ENCODE measurements around the gene SCGN. TPM values are rescaled to one million over a fixed set of nuclear protein-coding genes. Genes with fewer than 3 reads are reported as not detected.
A peak's percentile ranks its signal among the peaks of the same experiment; 100 is the strongest.

Gene SCGN
- total RNA-seq = 0.90 TPM
- 2.1 TPM for polyA plus RNA-seq
- long read RNA-seq, donor 1 = 0 reads
- long read RNA-seq, donor 2 = 0 reads
- long read RNA-seq, donor 3, partial matches to known transcripts = 0 of 1 reads
- long read RNA-seq, donor 3, other reads (novel, unspliced or antisense) = 0 of 1 reads
- long read RNA-seq, donor 4 = 0 reads
- long read RNA-seq, donor 5 = 0 reads
- long read RNA-seq, donor 6 = 0 reads
- long read RNA-seq, donor 7 = 0 reads
- long read RNA-seq, donor 8 = 0 reads
- long read RNA-seq, donor 9 = 0 reads
- long read RNA-seq, donor 10 = 0 reads

GRCh38 chr6:25652007-25652515, at the start of gene SCGN:
TSS of gene SCGN (plus strand) at chr6:25652215. CDS start at chr6:25652404, 189 bp downstream.
- DNase-seq (ENCODE audit: low read depth in 6 of 9, low spot score in 9 of 9) = peak in 8 of 9 donors; percentile 19 to 72 (median 45)
- H3K4me3 ChIP-seq (ENCODE audit: low read length in 2 of 2) = no peak within 1 kb of the TSS
- H3K27me3 ChIP-seq (ENCODE audit: control insufficient read depth in 2 of 2, insufficient read depth in 1 of 2, low read length in 1 of 2) = peaks cover 7 to 20% of the 10 kb centered on the region in 2 donors
- no peak within 1 kb of the TSS for H3K27ac ChIP-seq (ENCODE audit: low read depth in 1 of 2, low read length in 1 of 2)
- no peaks in the 10 kb centered on the region for H3K36me3 ChIP-seq (ENCODE audit: control insufficient read depth in 2 of 2, insufficient read depth in 2 of 2, low read length in 1 of 2)
- 7% methylated on average over 35 of the region's 35 CpGs for WGBS
- no peaks in the 10 kb centered on the region for H3K9me3 ChIP-seq (ENCODE audit: control insufficient read depth in 2 of 2, insufficient read depth in 1 of 2, low read length in 1 of 2)
- H3K4me1 ChIP-seq (ENCODE audit: control insufficient read depth in 2 of 2, insufficient read depth in 2 of 2, low read length in 2 of 2) = no peaks in the 10 kb centered on the region

- H3K27me3 ChIP-seq (ENCODE audit: control insufficient read depth in 2 of 2, insufficient read depth in 1 of 2, low read length in 1 of 2) = no peaks in the 10 kb centered on the region
- H3K4me3 ChIP-seq (ENCODE audit: low read length in 2 of 2) = no peak overlapping the region
- H3K4me1 ChIP-seq (ENCODE audit: control insufficient read depth in 2 of 2, insufficient read depth in 2 of 2, low read length in 2 of 2) = peaks cover 0 to 10% of the 10 kb centered on the region in 2 donors
- 98% methylated on average over 1 of the region's 1 CpG for WGBS
- no peak overlapping the region for H3K27ac ChIP-seq (ENCODE audit: low read depth in 1 of 2, low read length in 1 of 2)
- H3K9me3 ChIP-seq (ENCODE audit: control insufficient read depth in 2 of 2, insufficient read depth in 1 of 2, low read length in 1 of 2) = no peaks in the 10 kb centered on the region
- no peak for DNase-seq (ENCODE audit: low read depth in 6 of 9, low spot score in 9 of 9)
- H3K36me3 ChIP-seq (ENCODE audit: control insufficient read depth in 2 of 2, insufficient read depth in 2 of 2, low read length in 1 of 2) = peaks cover 21% of the 10 kb centered on the region in 2 donors
Measured at GRCh38 chr6:25602674-25602982, 49.4 kb upstream of the SCGN start.

GRCh38 chr6:25603251-25603650, 48.8 kb upstream of the SCGN start:
- peaks cover 21% of the 10 kb centered on the region in 2 donors for H3K36me3 ChIP-seq (ENCODE audit: control insufficient read depth in 2 of 2, insufficient read depth in 2 of 2, low read length in 1 of 2)
- WGBS = 100% methylated on average over 1 of the region's 1 CpG
- H3K4me1 ChIP-seq (ENCODE audit: control insufficient read depth in 2 of 2, insufficient read depth in 2 of 2, low read length in 2 of 2) = peaks cover 0 to 10% of the 10 kb centered on the region in 2 donors
- H3K27ac ChIP-seq (ENCODE audit: low read depth in 1 of 2, low read length in 1 of 2) = no peak overlapping the region
- H3K9me3 ChIP-seq (ENCODE audit: control insufficient read depth in 2 of 2, insufficient read depth in 1 of 2, low read length in 1 of 2) = no peaks in the 10 kb centered on the region
- H3K27me3 ChIP-seq (ENCODE audit: control insufficient read depth in 2 of 2, insufficient read depth in 1 of 2, low read length in 1 of 2) = no peaks in the 10 kb centered on the region
- no peak for DNase-seq (ENCODE audit: low read depth in 6 of 9, low spot score in 9 of 9)
- H3K4me3 ChIP-seq (ENCODE audit: low read length in 2 of 2) = no peak overlapping the region

- no peak for DNase-seq (ENCODE audit: low read depth in 6 of 9, low spot score in 9 of 9)
- H3K27me3 ChIP-seq (ENCODE audit: control insufficient read depth in 2 of 2, insufficient read depth in 1 of 2, low read length in 1 of 2) = no peaks in the 10 kb centered on the region
- 95% methylated on average over 11 of the region's 11 CpGs for WGBS
Measured at GRCh38 chr6:25606151-25606550, 45.9 kb upstream of the SCGN start.

GRCh38 chr6:25608558-25609174, 43.3 kb upstream of the SCGN start:
- no peak overlapping the region for H3K4me3 ChIP-seq (ENCODE audit: low read length in 2 of 2)
- H3K4me1 ChIP-seq (ENCODE audit: control insufficient read depth in 2 of 2, insufficient read depth in 2 of 2, low read length in 2 of 2) = peaks cover 0 to 8% of the 10 kb centered on the region in 2 donors
- peaks cover 17 to 22% of the 10 kb centered on the region in 2 donors for H3K36me3 ChIP-seq (ENCODE audit: control insufficient read depth in 2 of 2, insufficient read depth in 2 of 2, low read length in 1 of 2)
- DNase-seq (ENCODE audit: low read depth in 6 of 9, low spot score in 9 of 9) = no peak
- H3K27me3 ChIP-seq (ENCODE audit: control insufficient read depth in 2 of 2, insufficient read depth in 1 of 2, low read length in 1 of 2) = no peaks in the 10 kb centered on the region
- no peaks in the 10 kb centered on the region for H3K9me3 ChIP-seq (ENCODE audit: control insufficient read depth in 2 of 2, insufficient read depth in 1 of 2, low read length in 1 of 2)
- WGBS = 91% methylated on average over 5 of the region's 5 CpGs
- H3K27ac ChIP-seq (ENCODE audit: low read depth in 1 of 2, low read length in 1 of 2) = no peak overlapping the region

More at GRCh38 chr6:25606151-25606550, 45.9 kb upstream of the SCGN start:
- peaks cover 0 to 10% of the 10 kb centered on the region in 2 donors for H3K4me1 ChIP-seq (ENCODE audit: control insufficient read depth in 2 of 2, insufficient read depth in 2 of 2, low read length in 2 of 2)
- no peak overlapping the region for H3K27ac ChIP-seq (ENCODE audit: low read depth in 1 of 2, low read length in 1 of 2)
- peaks cover 18 to 27% of the 10 kb centered on the region in 2 donors for H3K36me3 ChIP-seq (ENCODE audit: control insufficient read depth in 2 of 2, insufficient read depth in 2 of 2, low read length in 1 of 2)
- H3K4me3 ChIP-seq (ENCODE audit: low read length in 2 of 2) = no peak overlapping the region
- no peaks in the 10 kb centered on the region for H3K9me3 ChIP-seq (ENCODE audit: control insufficient read depth in 2 of 2, insufficient read depth in 1 of 2, low read length in 1 of 2)

GRCh38 chr6:25612666-25613065, 39.3 kb upstream of the SCGN start:
- H3K27ac ChIP-seq (ENCODE audit: low read depth in 1 of 2, low read length in 1 of 2) = no peak overlapping the region
- H3K9me3 ChIP-seq (ENCODE audit: control insufficient read depth in 2 of 2, insufficient read depth in 1 of 2, low read length in 1 of 2) = no peaks in the 10 kb centered on the region
- no peak overlapping the region for H3K4me3 ChIP-seq (ENCODE audit: low read length in 2 of 2)
- H3K27me3 ChIP-seq (ENCODE audit: control insufficient read depth in 2 of 2, insufficient read depth in 1 of 2, low read length in 1 of 2) = no peaks in the 10 kb centered on the region
- DNase-seq (ENCODE audit: low read depth in 6 of 9, low spot score in 9 of 9) = no peak
- H3K4me1 ChIP-seq (ENCODE audit: control insufficient read depth in 2 of 2, insufficient read depth in 2 of 2, low read length in 2 of 2) = no peaks in the 10 kb centered on the region
- WGBS = 86% methylated on average over 3 of the region's 3 CpGs
- H3K36me3 ChIP-seq (ENCODE audit: control insufficient read depth in 2 of 2, insufficient read depth in 2 of 2, low read length in 1 of 2) = peaks cover 3 to 9% of the 10 kb centered on the region in 2 donors

- WGBS = 95% methylated on average over 1 of the region's 1 CpG
- H3K27ac ChIP-seq (ENCODE audit: low read depth in 1 of 2, low read length in 1 of 2) = no peak overlapping the region
- no peak for DNase-seq (ENCODE audit: low read depth in 6 of 9, low spot score in 9 of 9)
- H3K9me3 ChIP-seq (ENCODE audit: control insufficient read depth in 2 of 2, insufficient read depth in 1 of 2, low read length in 1 of 2) = no peaks in the 10 kb centered on the region
- H3K27me3 ChIP-seq (ENCODE audit: control insufficient read depth in 2 of 2, insufficient read depth in 1 of 2, low read length in 1 of 2) = no peaks in the 10 kb centered on the region
- no peak overlapping the region for H3K4me3 ChIP-seq (ENCODE audit: low read length in 2 of 2)
- H3K4me1 ChIP-seq (ENCODE audit: control insufficient read depth in 2 of 2, insufficient read depth in 2 of 2, low read length in 2 of 2) = no peaks in the 10 kb centered on the region
- H3K36me3 ChIP-seq (ENCODE audit: control insufficient read depth in 2 of 2, insufficient read depth in 2 of 2, low read length in 1 of 2) = peaks cover 3 to 9% of the 10 kb centered on the region in 2 donors
Measured at GRCh38 chr6:25613415-25613814, 38.6 kb upstream of the SCGN start.

- H3K4me3 ChIP-seq (ENCODE audit: low read length in 2 of 2) = no peak overlapping the region
- no peaks in the 10 kb centered on the region for H3K4me1 ChIP-seq (ENCODE audit: control insufficient read depth in 2 of 2, insufficient read depth in 2 of 2, low read length in 2 of 2)
- no peak overlapping the region for H3K27ac ChIP-seq (ENCODE audit: low read depth in 1 of 2, low read length in 1 of 2)
- peaks cover 0 to 5% of the 10 kb centered on the region in 2 donors for H3K36me3 ChIP-seq (ENCODE audit: control insufficient read depth in 2 of 2, insufficient read depth in 2 of 2, low read length in 1 of 2)
- 97% methylated on average over 4 of the region's 4 CpGs for WGBS
- no peak for DNase-seq (ENCODE audit: low read depth in 6 of 9, low spot score in 9 of 9)
- no peaks in the 10 kb centered on the region for H3K9me3 ChIP-seq (ENCODE audit: control insufficient read depth in 2 of 2, insufficient read depth in 1 of 2, low read length in 1 of 2)
- H3K27me3 ChIP-seq (ENCODE audit: control insufficient read depth in 2 of 2, insufficient read depth in 1 of 2, low read length in 1 of 2) = no peaks in the 10 kb centered on the region
Measured at GRCh38 chr6:25614052-25614451, 38.0 kb upstream of the SCGN start.

GRCh38 chr6:25615471-25615870, 36.5 kb upstream of the SCGN start:
- DNase-seq (ENCODE audit: low read depth in 6 of 9, low spot score in 9 of 9) = no peak
- Histone ChIP-seq H3K36me3 (ENCODE audit: control insufficient read depth in 2 of 2, insufficient read depth in 2 of 2, low read length in 1 of 2) (peaks cover 0 to 4% of the 10 kb centered on the region in 2 donors), H3K27me3 (ENCODE audit: control insufficient read depth in 2 of 2, insufficient read depth in 1 of 2, low read length in 1 of 2) (no peaks in the 10 kb centered on the region), H3K27ac (ENCODE audit: low read depth in 1 of 2, low read length in 1 of 2) (no peak overlapping the region), H3K4me1 (ENCODE audit: control insufficient read depth in 2 of 2, insufficient read depth in 2 of 2, low read length in 2 of 2) (no peaks in the 10 kb centered on the region), H3K9me3 (ENCODE audit: control insufficient read depth in 2 of 2, insufficient read depth in 1 of 2, low read length in 1 of 2) (no peaks in the 10 kb centered on the region), H3K4me3 (ENCODE audit: low read length in 2 of 2) (no peak overlapping the region)
- 99% methylated on average over 1 of the region's 1 CpG for WGBS

Data from thymus (tissue), 14 donors.